Uterus (tissue), 2 donors: ENCODE results near the gene GSPT2.

ENCODE experiments used
- CTCF ChIP-seq, 4 experiments: fragments of 200-600 bp in 2 of 4; fragments of 450-650 bp in 2 of 4; sonication (generic) in 2 of 4; IDR thresholded peaks; one replicate each; pipeline ENCODE4 v1.5.1; 2016 to 2019; ENCODE audit warnings: antibody characterized with exemption in 4 of 4, mild to moderate bottlenecking in 2 of 4, moderate library complexity in 1 of 4
- POLR2A ChIP-seq, 2 donors: fragments of 450-650 bp; IDR thresholded peaks; one replicate each; pipeline ENCODE4 v1.6.1; 2016; ENCODE audit warnings: antibody characterized with exemption in 2 of 2, mild to moderate bottlenecking in 1 of 2, moderate library complexity in 1 of 2

DNA sequence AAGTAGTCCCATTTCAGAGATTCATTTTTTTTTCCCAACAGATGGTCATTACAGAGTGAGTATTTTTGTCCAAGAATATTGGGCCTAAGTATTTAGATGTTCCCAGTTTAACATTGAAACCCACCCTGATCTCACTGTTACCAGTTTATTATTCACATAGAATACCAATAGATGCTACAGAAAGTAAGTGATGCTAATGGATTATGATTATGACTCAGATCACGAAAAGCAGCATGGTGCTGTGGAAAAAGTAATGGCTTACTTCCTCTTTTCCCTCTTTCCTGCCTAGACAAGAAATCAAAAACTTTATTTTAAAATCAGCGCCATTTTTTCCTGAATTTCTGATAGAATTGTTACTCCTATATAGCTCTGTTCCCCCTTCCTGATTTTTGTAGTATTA is 51.9 kb downstream of the GSPT2 start:
- TF ChIP-seq CTCF (IDR thresholded peaks at IDR 0.05): no peak
- no peak for TF ChIP-seq POLR2A (IDR thresholded peaks at IDR 0.05)
